Measurements from ENCODE around the gene MYO16. TPM values are rescaled to one million over a fixed set of nuclear protein-coding genes. Genes with fewer than 3 reads are reported as not detected.

Gene MYO16
- total RNA-seq, 2 donors from 2014 or later, result 1.6 to 3.2 TPM

- ATAC-seq, result no peak
Measured at GRCh38 chr13:109123971-109124370, 494.6 kb downstream of the MYO16 start.

GRCh38 chr13:109126178-109126577 lies 496.8 kb downstream of the MYO16 start:
- ATAC-seq, result no peak
- intact Hi-C loops (cut with DNase I), result no loop called here
- no peak for DNase-seq

More at GRCh38 chr13:109123971-109124370, 494.6 kb downstream of the MYO16 start:
- DNase-seq, result no peak
- intact Hi-C loops (cut with DNase I), result no loop called here

DNA sequence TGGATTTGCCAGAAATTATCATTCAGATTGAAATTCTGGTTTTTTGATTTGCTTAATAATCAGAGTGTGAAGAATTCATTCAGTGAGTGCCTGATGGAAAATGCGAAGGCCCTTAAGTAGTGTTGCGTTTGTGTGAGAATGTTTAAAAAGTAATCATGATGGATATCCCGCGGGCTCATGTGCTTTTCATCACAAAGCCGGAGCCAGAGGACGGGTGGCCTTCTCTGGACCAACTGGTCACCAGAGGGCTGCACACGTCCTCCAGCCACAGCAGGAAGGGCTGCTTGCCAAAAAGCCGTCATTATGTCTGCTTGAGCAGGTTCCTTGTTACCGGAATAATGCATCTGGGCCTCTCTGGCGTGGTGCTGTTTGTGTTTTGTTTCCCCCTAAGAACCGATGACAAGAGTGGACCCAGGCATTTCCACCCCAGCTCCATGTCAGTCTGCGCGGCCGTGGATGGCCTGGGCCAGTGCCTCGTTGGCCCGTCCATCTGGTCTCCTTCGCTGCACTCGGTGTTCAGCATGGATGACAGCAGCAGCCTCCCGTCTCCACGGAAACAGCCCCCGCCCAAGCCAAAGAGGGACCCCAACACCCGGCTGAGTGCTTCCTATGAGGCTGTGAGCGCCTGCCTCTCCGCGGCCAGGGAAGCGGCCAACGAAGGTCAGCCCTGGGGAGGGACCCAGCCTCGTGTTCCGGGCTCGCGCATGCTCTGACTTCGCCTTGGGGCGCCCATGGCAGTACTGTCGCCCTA lies 497.7 kb downstream of the MYO16 start:
- DNase-seq, result no peak
- no peak for ATAC-seq
- intact Hi-C loops (cut with DNase I), result no loop called here

- DNase-seq, result no peak
- ATAC-seq, result no peak
- intact Hi-C loops (cut with DNase I), result no loop called here
Measured at GRCh38 chr13:109128121-109128520, 498.7 kb downstream of the MYO16 start.

GRCh38 chr13:109130093-109130835 lies 500.9 kb downstream of the MYO16 start:
- intact Hi-C loops (cut with DNase I), result no loop called here
- no peak for ATAC-seq
- no peak for DNase-seq

GRCh38 chr13:109131698-109132257 lies 502.4 kb downstream of the MYO16 start:
- DNase-seq, result no peak
- intact Hi-C loops (cut with DNase I), result no loop called here
- peak in 1 of 2 donors; percentile 48 for ATAC-seq

GRCh38 chr13:109135018-109135417 lies 505.6 kb downstream of the MYO16 start:
- intact Hi-C loops (cut with DNase I), result no loop called here
- DNase-seq (no peak), ATAC-seq (no peak)

DNA sequence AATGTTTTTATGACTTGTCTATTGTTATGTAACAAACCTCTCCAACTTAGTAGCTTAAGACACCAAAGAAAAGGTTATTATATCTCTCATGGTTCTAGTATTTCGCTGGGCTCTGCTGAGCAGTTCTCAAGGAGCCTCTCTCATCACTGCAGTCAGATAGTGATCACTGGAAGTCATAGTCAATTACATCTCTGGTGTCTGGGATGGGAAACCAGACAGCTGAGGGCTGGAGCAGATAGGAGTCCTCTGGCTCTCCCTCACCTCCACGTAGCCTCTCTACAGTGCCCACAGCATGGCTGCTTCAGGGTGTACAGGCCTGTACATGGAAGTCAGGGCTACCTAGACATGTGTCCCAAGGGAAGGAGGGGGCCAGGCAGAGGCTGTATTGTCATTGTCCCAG lies 507.5 kb downstream of the MYO16 start:
- intact Hi-C loops (cut with DNase I), result no loop called here
- ATAC-seq (no peak), DNase-seq (no peak)

GRCh38 chr13:109139346-109139745 lies 509.9 kb downstream of the MYO16 start:
- DNase-seq (no peak), ATAC-seq (no peak)
- intact Hi-C loops (cut with DNase I), result no loop called here

DNA sequence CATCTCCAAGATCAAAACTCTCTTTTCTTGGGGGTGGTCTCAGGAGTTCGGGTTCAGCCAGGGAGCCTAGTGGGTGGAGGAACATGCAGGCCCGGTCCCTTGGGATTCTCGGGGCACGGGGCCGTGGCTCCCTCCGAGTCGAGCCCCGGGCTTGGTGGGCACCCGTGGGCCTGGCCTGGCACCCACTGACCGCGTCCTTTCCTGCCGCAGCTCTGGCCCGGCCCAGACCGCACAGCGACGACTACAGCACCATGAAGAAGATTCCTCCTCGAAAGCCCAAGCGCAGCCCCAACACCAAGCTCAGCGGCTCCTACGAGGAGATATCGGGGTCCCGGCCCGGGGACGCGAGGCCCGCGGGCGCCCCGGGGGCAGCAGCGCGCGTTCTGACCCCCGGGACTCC lies 510.6 kb downstream of the MYO16 start:
- DNase-seq, result no peak
- no peak for ATAC-seq
- intact Hi-C loops (cut with DNase I), result loop anchor here (10.0 kb wide), 3 partner anchors 145 to 985 kb away; partner anchors contain the start of gene IRS2 (in 2 of the 2)

GRCh38 chr13:109140479-109141349 lies 511.3 kb downstream of the MYO16 start:
- intact Hi-C loops (cut with DNase I), result loop anchor here (10.0 kb wide), 3 partner anchors 144 to 984 kb away; partner anchors contain the start of gene IRS2 (in 2 of the 2)
- DNase-seq, result no peak
- peak; percentile 32 to 49 for ATAC-seq

DNA sequence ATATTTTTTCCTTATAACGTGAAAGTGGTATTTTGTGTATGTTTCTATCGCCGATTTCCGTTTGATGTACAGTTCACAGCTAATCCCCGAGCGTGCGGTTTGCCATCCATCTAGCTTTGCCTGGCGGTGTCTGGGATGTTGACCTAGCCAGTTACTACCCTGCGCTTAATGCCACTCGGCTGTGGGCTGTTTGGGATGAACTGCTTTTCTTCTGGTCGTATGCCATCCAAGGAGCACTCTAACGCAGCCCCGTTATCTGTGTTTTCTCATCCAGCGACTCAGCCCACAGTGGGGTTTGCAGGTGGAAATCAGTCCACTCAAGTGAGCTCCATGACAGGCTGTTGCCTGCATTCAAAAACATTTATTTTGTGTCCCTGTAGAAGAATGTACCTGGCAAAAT lies 512.3 kb downstream of the MYO16 start:
- ATAC-seq, result no peak
- intact Hi-C loops (cut with DNase I), result loop anchor here (10.0 kb wide), 3 partner anchors 143 to 983 kb away; partner anchors contain the start of gene IRS2 (in 2 of the 2)
- DNase-seq, result no peak

DNA sequence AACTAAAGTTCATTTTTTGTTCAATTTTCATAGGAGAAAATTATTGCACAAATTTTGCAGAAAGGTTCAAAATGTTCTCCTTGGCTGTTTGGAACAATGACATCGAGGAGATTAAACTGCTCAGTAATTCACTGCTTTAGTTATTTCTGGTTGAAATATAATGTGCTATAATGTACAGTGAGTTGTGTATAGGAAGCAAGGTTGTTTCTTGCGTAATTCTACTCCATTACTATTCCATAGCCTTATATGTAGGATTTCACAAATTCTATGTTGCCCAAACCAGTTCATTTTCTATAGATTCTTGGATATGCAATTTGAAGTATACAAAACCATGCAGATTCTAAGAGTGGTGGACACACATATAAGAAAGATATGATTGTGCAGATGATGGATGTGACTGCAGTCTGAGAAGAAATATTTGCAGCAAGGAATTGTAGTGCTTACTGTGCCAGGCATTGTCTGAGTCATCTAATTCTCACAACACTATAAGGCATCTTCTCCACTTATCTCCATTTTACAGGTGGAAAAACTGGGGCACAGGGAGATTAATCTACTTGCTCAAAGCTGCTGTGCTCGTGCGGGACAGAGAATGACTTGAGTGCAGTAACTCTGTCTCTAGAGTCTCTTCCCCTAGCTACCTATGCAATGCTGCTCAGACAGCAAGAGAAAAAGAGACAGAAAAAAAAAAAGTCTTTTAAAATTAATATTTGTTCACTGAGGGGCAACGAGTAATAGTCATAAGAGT lies 515.5 kb downstream of the MYO16 start:
- DNase-seq (no peak), ATAC-seq (no peak)
- intact Hi-C loops (cut with DNase I), result loop anchor here (2.0 to 10.0 kb wide), 4 partner anchors 140 to 980 kb away; partner anchors contain the start of gene IRS2 (in 2 of the 2)

GRCh38 chr13:109145631-109146030 lies 516.2 kb downstream of the MYO16 start:
- peak; percentile 87 to 88 for ATAC-seq
- intact Hi-C loops (cut with DNase I), result loop anchor here (2.0 to 10.0 kb wide), 4 partner anchors 139 to 979 kb away; partner anchors contain the start of gene IRS2 (in 2 of the 2)
- no peak for DNase-seq

DNA sequence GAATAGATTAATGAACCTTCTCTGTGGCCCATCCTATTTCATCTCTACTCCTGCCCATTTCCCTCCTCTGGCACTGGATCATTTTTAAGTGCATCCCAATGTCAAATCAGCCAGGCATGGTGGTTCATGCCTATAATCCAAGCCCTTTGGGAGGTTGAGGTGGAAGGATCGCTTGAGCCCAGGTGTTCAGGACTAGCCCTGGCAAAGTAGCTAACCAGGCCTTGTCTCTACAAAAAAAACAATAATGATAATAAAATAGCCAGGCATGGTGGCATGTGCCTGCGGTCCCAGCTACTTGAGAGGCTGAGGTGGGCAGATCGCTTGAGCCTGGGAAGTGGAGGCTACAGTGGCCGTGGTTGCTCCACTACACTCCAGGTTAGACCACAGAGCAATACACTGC lies 517.0 kb downstream of the MYO16 start:
- intact Hi-C loops (cut with DNase I), result loop anchor here (10.0 kb wide), 3 partner anchors 138 to 978 kb away; partner anchors contain the start of gene IRS2 (in 2 of the 2)
- no peak for DNase-seq

DNA sequence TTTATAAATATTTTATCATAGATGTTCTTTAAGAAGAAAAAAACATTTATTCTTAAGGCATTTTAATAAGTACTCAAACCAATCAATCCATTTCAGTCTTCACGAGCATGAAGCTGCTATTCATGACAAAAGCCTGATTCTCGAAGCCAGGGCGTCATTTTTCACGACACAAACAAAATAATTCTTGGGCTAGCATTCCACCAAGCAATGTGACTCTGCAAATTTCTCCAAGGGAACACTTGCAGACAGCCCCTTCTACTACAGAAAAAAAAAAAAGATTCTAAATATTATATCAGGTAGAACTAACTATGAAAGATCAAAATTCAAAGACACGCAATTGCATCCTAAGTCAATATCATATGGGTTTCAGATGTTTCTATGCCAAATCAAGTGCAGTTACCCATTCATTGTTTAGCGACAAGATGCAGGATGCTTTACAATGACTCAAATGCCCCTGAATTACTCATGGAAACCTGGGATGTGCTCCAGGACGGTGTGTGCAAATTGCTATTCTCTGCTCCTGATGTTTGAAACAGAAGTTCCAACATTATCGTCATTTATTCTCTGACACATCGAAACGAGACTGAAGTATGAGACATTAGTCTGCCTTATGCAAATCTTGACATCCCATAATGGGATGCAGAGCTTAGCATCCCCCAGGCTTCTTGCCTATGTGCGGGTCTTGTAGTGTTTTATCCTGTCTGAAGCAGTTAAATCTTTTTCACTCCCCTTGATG lies 517.7 kb downstream of the MYO16 start:
- intact Hi-C loops (cut with DNase I), result loop anchor here (10.0 kb wide), 3 partner anchors 138 to 978 kb away; partner anchors contain the start of gene IRS2 (in 2 of the 2)
- ATAC-seq, result no peak
- DNase-seq, result no peak

More for the DNA sequence above, 517.0 kb downstream of the MYO16 start:
- ATAC-seq, result no peak

GRCh38 chr13:109148243-109148642 lies 518.8 kb downstream of the MYO16 start:
- intact Hi-C loops (cut with DNase I), result loop anchor here (10.0 kb wide), 3 partner anchors 137 to 977 kb away; partner anchors contain the start of gene IRS2 (in 2 of the 2)
- ATAC-seq (no peak), DNase-seq (no peak)
